ENCODE data around the gene FLCN. TPM values are rescaled to one million over a fixed set of nuclear protein-coding genes. Genes with fewer than 3 reads are reported as not detected.
A peak's percentile ranks its signal among the peaks of the same experiment; 100 is the strongest.

Gene FLCN
- total RNA-seq, 4 donors from 2014 or later = 31.7 to 62.0 (median 39.2) TPM

DNA sequence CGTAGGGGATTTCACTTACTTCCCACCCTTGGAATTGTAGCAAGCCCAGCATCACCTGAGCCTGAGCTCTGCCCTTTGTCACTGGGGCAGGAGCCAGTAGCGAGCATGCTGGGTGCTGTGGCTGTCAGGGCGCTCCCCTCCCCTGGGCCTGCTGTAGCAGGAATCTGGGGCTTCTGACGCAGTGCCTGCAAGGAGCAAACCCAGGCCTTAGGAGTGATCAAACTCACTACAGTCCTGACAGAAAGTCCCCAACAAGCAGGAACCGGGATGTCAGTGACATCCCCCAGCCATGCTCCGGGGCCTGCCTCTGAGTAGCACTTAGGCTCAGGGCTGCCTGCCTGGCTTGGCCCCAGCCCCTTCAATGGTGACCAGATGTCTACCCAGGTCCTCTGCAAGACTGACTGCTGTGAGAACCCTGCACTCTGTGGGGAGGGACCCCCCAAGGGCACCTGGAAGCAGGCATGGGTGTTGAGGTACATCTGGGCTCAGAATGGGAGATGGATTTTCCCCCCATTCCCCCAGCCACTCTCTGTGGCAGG, 54.3 kb downstream of the FLCN start:
- intact Hi-C loops (cut with DNase I; ENCODE audit: low total_unique reads) (no loop called here), in situ Hi-C loops (cut with MboI; ENCODE audit: low sequenced_read_pairs in 4 of 4) (no loop called here)
- H3K9me3 ChIP-seq = no peaks in the 10 kb centered on the region
- TF ChIP-seq, protein P1, sequence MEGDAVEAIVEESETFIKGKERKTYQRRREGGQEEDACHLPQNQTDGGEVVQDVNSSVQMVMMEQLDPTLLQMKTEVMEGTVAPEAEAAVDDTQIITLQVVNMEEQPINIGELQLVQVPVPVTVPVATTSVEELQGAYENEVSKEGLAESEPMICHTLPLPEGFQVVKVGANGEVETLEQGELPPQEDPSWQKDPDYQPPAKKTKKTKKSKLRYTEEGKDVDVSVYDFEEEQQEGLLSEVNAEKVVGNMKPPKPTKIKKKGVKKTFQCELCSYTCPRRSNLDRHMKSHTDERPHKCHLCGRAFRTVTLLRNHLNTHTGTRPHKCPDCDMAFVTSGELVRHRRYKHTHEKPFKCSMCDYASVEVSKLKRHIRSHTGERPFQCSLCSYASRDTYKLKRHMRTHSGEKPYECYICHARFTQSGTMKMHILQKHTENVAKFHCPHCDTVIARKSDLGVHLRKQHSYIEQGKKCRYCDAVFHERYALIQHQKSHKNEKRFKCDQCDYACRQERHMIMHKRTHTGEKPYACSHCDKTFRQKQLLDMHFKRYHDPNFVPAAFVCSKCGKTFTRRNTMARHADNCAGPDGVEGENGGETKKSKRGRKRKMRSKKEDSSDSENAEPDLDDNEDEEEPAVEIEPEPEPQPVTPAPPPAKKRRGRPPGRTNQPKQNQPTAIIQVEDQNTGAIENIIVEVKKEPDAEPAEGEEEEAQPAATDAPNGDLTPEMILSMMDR (IDR thresholded peaks at IDR 0.05 in 4 of 5, conservative IDR thresholded peaks at IDR 0.05 in 1 of 5) = no peak
- no peak for TF ChIP-seq POLR2A (IDR thresholded peaks at IDR 0.05)
- H3K27ac ChIP-seq = no peak overlapping the region
- H3K27me3 ChIP-seq = no peaks in the 10 kb centered on the region
- H3K4me1 ChIP-seq = peaks cover 3 to 7% of the 10 kb centered on the region in 2 donors
- H3K36me3 ChIP-seq = peaks cover 0 to 67% of the 10 kb centered on the region in 2 donors
- no peak overlapping the region for H3K4me3 ChIP-seq
- DNase-seq (no peak), ATAC-seq (no peak)

DNA sequence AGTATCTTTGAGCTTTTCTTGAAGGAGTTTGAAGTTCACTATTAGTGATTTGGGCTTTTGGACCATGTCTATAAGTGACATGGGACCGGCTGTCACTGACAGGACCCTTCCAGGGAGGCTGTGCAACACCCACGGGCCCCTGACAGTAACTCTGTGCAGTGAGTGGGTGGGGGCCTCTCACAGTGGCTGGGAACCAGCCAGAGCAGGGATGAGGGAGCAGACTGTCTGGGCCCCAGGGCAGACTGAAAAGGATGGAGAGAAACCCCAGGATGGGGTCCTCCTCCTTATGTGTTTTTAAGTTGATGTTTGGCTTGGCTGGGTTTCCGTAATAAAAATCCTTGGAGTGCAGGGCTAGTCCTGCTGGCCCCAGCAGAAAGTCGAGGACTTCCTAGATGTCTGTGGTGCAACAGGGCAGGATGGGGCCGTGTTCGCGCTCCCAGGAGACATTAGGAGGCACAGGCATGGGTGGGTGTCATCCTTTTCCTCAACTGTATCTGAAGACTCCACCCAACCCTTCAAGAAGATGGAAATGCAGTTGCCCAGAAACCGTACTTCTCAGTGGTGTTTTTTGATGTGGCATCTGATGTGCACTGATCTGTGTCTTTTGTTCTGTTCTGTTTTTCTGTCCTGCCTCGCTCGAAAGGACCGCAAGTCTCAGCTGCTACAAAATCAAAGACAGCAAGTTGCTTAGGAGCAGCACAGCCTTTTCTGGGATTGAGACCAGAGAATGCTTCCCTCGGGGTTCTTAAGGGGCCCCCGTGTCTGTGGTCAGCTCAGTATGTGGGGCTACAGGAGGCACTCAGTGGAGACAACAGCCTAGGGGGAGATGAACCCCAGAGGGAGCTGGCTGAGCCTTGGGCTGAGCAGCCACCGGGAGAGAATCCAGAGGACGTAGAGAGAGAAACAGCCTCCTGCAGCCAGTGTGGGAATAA, 55.0 kb downstream of the FLCN start:
- Histone ChIP-seq H3K4me1 (peaks cover 3 to 7% of the 10 kb centered on the region in 2 donors), H3K27me3 (no peaks in the 10 kb centered on the region), H3K9me3 (no peaks in the 10 kb centered on the region), H3K4me3 (no peak overlapping the region), H3K36me3 (peaks cover 0 to 74% of the 10 kb centered on the region in 2 donors), H3K27ac (peak overlapping the region in 1 of 4 donors; percentile 73)
- TF ChIP-seq, protein P1 (IDR thresholded peaks at IDR 0.05 in 4 of 5, conservative IDR thresholded peaks at IDR 0.05 in 1 of 5) = no peak
- no peak for TF ChIP-seq POLR2A (IDR thresholded peaks at IDR 0.05)
- in situ Hi-C loops (cut with MboI; ENCODE audit: low sequenced_read_pairs in 4 of 4) (no loop called here), intact Hi-C loops (cut with DNase I; ENCODE audit: low total_unique reads) (no loop called here)
- ATAC-seq (no peak), DNase-seq (no peak)

DNA sequence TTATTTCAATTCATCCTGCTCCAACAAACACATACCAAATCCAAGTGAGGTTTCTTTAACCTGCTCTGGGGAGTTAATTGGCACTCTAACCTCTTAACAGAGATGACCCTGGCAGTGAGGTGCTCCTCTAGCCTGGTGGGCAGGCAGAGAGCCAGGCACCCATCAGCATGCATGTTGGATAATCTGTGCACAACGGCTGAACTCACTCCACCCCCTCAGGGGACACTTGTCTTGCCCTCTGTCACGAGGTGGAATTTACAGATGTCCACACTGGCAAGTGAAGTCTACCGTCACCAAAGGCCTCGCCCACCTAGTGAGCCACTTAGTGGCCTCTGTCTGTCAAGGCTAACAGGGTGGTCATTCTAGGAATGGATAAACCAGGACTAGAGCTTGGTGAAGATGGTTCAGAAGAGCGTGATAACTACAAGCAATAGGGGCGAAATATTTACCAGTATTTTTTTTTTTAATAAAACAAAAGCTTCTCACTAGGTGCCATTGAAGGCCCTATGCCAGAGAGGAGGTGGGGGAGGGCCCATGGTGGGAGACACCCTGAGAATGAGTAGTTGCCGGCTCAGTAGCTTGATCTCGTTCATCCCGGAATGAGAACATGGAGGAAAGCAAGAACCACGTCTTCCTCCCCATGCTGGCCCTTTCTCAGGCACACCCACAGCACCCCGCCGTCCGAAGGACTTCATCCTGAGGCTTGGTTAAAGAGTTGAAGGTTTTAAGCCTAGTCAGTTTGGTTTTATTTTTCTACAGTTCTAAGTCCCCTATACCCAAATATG, 56.0 kb downstream of the FLCN start:
- H3K27me3 ChIP-seq = no peaks in the 10 kb centered on the region
- in situ Hi-C loops (cut with MboI; ENCODE audit: low sequenced_read_pairs in 4 of 4) (no loop called here), intact Hi-C loops (cut with DNase I; ENCODE audit: low total_unique reads) (no loop called here)
- H3K4me1 ChIP-seq = peaks cover 3 to 7% of the 10 kb centered on the region in 2 donors
- H3K27ac ChIP-seq = peak overlapping the region; percentile 37 to 76 (median 68)
- TF ChIP-seq, protein P1 (IDR thresholded peaks at IDR 0.05 in 4 of 5, conservative IDR thresholded peaks at IDR 0.05 in 1 of 5) = no peak
- no peak for TF ChIP-seq POLR2A (IDR thresholded peaks at IDR 0.05)
- H3K4me3 ChIP-seq = no peak overlapping the region
- no peaks in the 10 kb centered on the region for H3K9me3 ChIP-seq
- ATAC-seq (no peak), DNase-seq (no peak)
- peaks cover 0 to 84% of the 10 kb centered on the region in 2 donors for H3K36me3 ChIP-seq

DNA sequence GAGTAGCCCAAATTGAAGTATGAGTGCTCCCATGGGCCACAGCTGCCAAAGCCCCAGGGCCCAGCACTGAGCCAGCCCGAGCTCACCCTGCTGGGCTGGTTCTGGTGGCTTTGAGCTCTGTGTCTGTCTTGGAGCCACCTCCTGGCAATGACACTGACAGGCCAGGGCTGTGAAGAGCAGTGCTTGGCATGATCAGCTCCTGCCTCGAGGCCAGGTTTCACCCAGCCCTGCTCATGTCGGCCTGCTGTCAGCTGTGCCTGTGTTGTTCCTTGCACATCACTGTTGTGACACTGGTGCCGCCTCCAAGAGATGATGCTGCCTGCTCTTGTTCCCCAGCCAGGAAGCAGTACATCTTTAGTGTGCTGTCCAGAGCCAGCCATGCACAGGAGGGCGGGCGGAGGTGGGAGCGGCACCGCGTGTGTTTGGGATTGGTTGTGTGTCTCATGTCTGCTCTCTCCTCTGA, 56.8 kb downstream of the FLCN start:
- peak overlapping the region; percentile 62 to 76 (median 71) for H3K27ac ChIP-seq
- no peaks in the 10 kb centered on the region for H3K27me3 ChIP-seq
- ATAC-seq (peak; percentile 72 to 83), DNase-seq (peak; percentile 54 to 71)
- H3K4me3 ChIP-seq = no peak overlapping the region
- peaks cover 0 to 92% of the 10 kb centered on the region in 2 donors for H3K36me3 ChIP-seq
- TF ChIP-seq, protein P1 (IDR thresholded peaks at IDR 0.05 in 4 of 5, conservative IDR thresholded peaks at IDR 0.05 in 1 of 5) = no peak
- no peak for TF ChIP-seq POLR2A (IDR thresholded peaks at IDR 0.05)
- in situ Hi-C loops (cut with MboI; ENCODE audit: low sequenced_read_pairs in 4 of 4) (no loop called here), intact Hi-C loops (cut with DNase I; ENCODE audit: low total_unique reads) (no loop called here)
- peaks cover 3 to 7% of the 10 kb centered on the region in 2 donors for H3K4me1 ChIP-seq
- H3K9me3 ChIP-seq = no peaks in the 10 kb centered on the region
